ENCODE results near the gene SLC2A4RG. TPM values are rescaled to one million over a fixed set of nuclear protein-coding genes. Genes with fewer than 3 reads are reported as not detected.
A peak's percentile ranks its signal among the peaks of the same experiment; 100 is the strongest.

The SLC2A4RG gene
- total and polyA plus RNA-seq, 2 of the 13 experiments (the other 11 are each of a cell fraction or from before 2014, with no cell fraction given), result 91.4 to 95.9 TPM

- TF ChIP-seq ZMYM2 (CRISPR knock-in tag; IDR thresholded peaks at IDR 0.05) (peak; percentile 42), SP4 (CRISPR knock-in tag; IDR thresholded peaks at IDR 0.05) (peak; percentile 98), SNAPC5 (CRISPR knock-in tag; IDR thresholded peaks at IDR 0.05; ENCODE audit: borderline replicate concordance) (no peak; the same call in 1 of the 2 replicates), ZNF841 (CRISPR knock-in tag; IDR thresholded peaks at IDR 0.05; ENCODE audit: borderline replicate concordance) (no peak), ZNF577 (CRISPR knock-in tag; IDR thresholded peaks at IDR 0.05; ENCODE audit: borderline replicate concordance, low read depth) (peak; percentile 86; the same call in 1 of the 2 replicates), ZNF276 (CRISPR knock-in tag; IDR thresholded peaks at IDR 0.05; ENCODE audit: low read depth) (0 out of 2 replicates have a peak, but pooled peaks have one; percentile 31), ZNF574 (CRISPR knock-in tag; IDR thresholded peaks at IDR 0.05) (peak; percentile 94), ZNF350 (CRISPR knock-in tag; IDR thresholded peaks at IDR 0.05; ENCODE audit: borderline replicate concordance, low read depth) (peak; percentile 100), PAX8 (CRISPR knock-in tag; IDR thresholded peaks at IDR 0.05; ENCODE audit: borderline replicate concordance) (peak; percentile 67; the same call in 1 of the 2 replicates), ZSCAN20 (CRISPR knock-in tag; IDR thresholded peaks at IDR 0.05; ENCODE audit: borderline replicate concordance) (peak; percentile 86; the same call in 1 of the 2 replicates), ZFP82 (CRISPR knock-in tag; IDR thresholded peaks at IDR 0.05; ENCODE audit: borderline replicate concordance) (peak; percentile 92), ZFP36 (IDR thresholded peaks at IDR 0.05; ENCODE audit: borderline replicate concordance, low read depth, low read length, partially characterized antibody) (no peak), THAP11 (CRISPR knock-in tag; IDR thresholded peaks at IDR 0.05) (peak; percentile 90), ZNF749 (CRISPR knock-in tag; IDR thresholded peaks at IDR 0.05; ENCODE audit: borderline replicate concordance) (peak; percentile 64; the same call in 1 of the 2 replicates), ZBTB3 (CRISPR knock-in tag; IDR thresholded peaks at IDR 0.05; ENCODE audit: borderline replicate concordance, low read depth) (peak; percentile 82; the same call in 1 of the 2 replicates), ETV6 (CRISPR knock-in tag; conservative IDR thresholded peaks at IDR 0.05) (peak; percentile 69; the same call in 1 of the 2 replicates), HINFP (CRISPR knock-in tag; IDR thresholded peaks at IDR 0.05; ENCODE audit: low read depth) (no peak; the same call in 1 of the 2 replicates), IKZF4 (CRISPR knock-in tag; IDR thresholded peaks at IDR 0.05; ENCODE audit: borderline replicate concordance, low read depth, not compliant biosample characterization) (peak; percentile 52)
Measured at GRCh38 chr20:63740627-63741353, 1.2 kb downstream of the SLC2A4RG start (continued).

Data from HepG2 (cell line).